ENCODE measurements around the gene OR2B2.

OR2B2 gene

DNA sequence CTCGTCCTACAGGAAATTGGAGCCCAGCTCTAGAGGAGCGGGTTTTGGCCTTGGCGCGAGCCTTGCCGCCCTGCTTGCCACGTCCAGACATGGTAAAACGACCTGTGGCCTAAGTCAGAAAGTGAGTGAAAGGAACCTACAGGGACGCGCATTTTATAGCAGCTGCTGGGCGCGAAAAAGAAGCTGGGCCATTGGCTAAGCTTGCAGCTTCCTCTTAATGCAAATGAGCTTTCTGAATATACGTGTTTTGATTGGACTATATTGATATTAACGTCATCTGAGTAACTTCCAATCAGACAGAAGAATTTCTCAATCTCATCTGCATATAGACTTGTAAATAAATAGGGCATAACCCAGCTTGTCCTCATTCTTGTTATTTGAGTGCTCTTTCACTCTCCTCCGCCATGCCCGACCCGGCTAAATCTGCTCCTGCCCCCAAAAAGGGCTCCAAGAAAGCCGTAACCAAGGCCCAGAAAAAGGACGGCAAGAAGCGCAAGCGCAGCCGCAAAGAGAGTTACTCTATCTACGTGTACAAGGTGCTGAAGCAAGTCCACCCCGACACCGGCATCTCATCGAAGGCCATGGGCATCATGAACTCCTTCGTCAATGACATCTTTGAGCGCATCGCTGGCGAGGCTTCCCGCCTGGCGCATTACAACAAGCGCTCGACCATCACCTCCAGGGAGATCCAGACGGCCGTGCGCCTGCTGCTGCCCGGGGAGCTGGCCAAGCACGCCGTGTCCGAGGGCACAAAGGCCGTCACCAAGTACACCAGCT lies 18.9 kb downstream of the OR2B2 start:
- DNase-seq: peak; percentile 98

DNA sequence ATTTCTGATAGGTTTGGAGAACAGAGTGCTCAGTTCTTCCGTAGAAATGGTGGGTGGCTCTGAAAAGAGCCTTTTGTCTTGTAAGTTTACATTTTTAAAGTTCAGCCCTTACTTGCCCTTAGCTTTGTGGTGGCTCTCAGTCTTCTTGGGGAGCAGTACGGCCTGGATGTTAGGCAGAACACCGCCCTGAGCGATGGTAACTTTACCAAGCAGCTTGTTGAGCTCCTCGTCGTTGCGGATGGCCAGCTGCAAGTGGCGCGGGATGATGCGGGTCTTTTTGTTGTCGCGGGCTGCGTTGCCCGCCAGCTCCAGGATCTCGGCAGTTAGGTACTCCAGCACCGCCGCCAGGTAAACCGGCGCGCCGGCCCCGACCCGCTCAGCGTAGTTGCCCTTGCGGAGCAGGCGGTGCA lies 19.5 kb downstream of the OR2B2 start:
- no peak for DNase-seq

DNA sequence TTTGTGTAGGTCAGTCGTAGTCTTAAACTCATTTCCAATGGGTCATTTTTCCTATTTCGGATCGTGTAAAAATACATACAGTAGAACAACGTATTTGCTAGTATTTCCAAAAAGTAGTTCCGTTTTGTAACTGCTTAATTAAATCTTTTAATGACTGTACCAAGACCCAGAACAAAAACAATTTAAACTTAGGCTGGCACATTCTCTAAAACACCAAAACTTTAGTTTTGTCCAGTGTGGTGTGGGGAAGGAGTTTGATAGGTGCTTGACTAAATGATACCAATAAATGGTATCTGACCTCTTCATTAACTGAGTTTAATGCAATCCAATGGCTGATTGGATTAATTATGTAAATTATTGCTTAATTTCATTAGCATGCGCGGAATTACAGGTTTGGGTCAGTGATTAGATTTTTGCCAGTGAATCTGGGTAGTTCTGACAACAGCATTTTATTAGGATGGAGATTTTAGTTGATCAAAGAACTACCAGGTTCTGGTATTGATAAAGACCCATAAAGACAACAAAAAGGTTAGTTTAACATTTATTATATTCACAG lies 20.8 kb downstream of the OR2B2 start:
- DNase-seq: no peak

DNA sequence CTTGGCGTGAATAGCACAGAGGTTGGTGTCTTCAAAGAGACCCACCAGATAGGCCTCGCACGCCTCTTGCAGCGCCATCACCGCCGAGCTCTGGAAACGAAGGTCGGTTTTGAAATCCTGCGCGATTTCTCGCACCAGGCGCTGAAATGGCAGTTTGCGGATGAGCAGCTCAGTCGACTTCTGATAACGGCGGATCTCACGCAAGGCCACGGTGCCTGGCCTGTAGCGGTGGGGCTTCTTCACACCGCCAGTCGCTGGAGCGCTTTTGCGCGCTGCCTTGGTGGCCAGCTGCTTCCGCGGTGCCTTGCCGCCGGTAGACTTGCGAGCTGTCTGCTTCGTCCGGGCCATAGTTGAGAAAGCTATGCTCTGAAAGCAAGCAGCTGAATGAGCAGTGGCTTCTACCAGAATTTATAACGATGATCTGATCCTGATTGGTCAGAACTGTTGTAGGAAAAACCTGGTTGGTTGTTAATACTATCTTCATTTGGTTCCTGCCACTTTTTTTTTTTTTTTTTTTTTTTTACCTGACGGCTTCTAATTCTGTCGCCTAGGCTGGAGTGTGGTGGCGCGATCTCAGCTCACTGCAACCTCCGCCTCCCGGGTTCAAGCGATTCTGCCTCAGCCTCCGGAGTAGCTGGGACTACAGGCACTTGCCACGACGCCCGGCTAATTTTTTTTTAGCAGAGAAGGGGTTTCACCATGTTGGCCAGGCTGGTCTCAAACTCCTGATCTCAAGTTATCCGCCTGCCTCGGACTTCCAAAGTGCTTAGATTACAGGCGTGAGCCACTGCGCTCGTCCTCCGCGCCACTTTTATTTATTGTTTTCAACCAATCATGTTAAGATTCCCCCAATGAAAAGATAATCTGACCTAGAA lies 21.5 kb downstream of the OR2B2 start:
- DNase-seq: peak; percentile 97

DNA sequence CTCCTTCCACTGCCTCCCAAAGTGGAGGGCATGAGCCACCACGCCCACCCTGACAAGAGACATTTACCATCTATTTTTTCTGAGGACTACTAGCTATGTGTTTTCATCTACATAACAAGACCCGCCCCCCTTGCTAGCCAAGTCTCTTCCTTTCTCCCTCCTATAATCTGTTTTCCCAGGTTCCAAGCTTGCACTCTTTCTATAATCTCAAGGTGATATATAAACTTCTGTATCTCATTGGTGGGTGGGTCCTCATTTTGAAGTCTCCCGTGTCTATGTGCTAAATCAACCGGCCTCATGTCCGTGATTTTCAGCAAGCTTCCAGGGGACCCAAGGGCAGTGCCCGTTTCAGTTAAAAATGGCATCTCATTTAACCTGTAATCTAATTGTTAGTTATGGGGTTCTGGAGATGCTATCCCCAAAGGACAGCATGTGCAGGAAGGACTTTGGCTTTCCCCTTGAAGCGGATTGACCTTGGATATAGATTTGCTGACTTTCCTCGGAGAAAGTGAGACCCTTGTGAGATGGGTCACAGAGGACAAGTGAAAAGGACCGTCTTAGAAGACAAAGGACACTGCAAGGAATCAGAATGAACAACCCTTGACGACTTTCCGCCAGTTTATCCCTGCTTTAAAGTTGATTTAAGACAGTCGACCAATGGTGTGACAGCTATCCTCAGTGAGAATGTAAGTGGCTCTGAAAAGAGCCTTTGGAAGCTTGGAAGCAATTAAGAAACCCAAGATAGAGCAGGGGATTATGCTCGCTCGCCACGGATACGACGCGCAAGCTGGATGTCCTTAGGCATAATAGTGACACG lies 22.4 kb downstream of the OR2B2 start:
- peak; percentile 56 for DNase-seq

DNA sequence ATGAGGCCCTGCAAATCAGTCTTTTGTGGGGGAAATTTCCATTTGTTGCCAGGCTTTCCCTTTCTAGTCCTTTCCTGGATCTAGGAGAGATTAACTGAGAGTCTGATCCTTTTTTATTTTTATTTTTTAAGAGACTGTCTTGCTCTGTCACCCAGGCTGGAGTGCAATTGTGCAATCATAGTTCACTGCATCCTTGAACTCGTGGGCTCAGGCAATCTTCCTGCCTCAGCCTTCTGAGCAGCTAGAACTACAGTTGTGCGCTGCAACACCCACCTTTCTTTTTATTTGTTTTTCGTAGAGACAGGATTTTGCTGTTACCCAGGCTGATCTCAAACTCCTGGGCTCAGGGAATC lies 22.9 kb downstream of the OR2B2 start:
- DNase-seq: no peak

DNA sequence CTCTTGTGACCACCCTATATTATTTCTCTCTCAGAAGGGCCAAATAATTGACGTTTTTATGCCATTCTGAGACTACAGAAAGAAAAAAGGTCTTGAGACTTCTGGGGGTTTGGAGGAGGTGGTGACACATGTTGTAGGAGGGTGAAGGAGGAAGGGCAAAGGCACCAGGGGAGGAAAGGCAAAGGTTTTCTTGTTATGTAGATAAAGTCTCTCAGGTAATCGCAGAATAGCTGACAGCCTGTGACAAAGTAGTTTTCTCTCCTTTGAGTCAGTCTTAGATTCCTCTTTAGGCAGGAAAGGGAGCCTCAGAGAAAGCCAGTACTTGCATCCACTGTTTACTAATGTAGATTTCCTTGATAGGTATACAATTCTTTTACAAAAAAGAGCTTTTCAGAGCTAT lies 23.6 kb downstream of the OR2B2 start:
- DNase-seq: no peak

DNA sequence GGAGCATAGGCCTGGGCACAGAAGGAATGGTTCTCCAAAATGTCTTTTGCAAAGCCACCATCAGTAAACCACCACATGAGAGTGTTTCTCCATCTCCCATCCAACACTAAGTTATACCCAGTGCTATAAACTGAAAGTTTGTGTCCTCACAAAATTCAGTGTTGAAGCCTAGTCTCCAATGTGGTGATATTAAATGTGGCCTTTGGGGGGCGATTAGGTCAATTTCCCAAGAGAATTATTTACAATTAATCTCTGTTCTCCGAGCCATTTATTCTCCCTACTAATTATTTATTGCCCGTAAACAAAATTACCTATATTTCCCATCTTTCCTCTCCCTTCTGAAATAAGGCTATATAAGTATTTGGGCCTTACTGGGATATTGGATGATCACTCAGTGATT lies 26.1 kb downstream of the OR2B2 start:
- DNase-seq: no peak

DNA sequence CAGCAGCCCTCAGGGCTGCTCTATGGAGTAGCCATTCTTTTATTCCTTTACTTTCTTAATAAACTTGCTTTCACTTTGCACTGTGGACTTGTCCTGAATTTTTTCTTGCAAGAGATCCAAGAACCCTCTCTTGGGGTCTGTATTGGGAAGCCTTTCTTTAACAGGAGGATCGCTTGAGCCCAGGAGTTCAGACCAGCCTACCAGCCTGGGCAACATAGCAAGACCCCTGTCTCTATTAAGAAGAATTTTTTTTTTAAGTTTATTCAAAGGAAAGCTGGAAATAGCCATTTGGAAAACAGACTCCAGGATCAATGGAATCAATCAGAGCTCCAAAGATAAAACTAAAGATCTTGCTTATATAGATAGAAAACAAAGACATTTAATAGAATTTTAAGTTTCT lies 29.1 kb downstream of the OR2B2 start:
- no peak for DNase-seq

DNA sequence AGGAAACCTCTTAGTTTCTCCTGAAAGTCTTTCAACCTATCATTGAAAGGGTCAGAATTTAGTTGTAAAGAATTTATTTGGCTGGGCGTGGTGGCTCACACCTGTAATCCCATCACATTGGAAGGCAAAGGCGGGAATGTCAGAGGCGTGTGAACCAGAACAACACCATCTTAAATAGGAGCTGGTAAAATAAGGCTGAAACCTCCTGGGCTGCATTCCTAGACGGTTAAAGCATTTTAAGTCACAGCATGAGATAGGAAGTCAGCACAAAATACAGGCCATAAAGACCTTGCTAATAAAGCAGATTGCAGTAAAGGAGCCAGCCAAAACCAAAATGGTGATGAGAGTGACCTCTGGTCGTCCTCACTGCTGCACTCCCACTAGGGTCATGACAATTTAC lies 29.6 kb downstream of the OR2B2 start:
- no peak for DNase-seq

DNA sequence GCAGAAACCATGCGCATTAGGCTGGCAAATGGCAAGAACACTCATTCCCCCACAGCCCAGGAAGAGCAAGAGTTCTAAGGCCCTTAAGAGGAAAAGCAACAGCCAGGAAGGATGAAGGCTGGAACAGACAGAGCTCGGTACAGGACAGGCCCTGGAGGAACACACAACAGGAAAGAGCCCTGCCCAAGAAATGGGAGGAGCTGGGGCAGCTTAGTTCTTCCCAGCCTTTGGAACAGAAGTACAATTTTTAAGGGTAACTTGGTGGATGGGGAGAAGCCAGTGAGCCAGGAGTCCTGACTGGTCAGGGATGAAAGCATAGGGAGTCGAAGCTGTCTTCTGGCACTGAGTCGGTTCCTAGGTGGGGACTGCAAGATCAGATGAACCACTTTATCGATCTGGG lies 32.4 kb downstream of the OR2B2 start:
- no peak for DNase-seq

DNA sequence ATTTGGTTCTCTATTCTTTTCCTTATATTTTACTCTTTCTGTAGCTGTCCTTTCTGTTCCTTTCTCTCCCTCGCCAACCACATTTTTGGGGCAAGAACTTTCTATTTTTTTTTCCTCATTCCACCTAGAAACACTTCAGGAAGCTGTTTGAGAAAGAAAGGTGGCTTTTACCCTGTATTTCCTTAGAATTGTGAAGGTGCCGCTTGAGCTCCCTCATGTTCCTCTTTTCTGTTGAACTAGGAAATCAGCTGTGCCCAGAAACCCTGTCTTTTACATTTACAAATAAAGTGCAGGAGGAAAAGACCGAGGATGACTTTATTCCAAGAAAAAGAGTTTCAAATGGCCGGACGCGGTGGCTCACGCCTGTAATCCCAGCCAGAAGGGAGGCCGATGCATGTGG lies 38.2 kb downstream of the OR2B2 start:
- no peak for DNase-seq

DNA sequence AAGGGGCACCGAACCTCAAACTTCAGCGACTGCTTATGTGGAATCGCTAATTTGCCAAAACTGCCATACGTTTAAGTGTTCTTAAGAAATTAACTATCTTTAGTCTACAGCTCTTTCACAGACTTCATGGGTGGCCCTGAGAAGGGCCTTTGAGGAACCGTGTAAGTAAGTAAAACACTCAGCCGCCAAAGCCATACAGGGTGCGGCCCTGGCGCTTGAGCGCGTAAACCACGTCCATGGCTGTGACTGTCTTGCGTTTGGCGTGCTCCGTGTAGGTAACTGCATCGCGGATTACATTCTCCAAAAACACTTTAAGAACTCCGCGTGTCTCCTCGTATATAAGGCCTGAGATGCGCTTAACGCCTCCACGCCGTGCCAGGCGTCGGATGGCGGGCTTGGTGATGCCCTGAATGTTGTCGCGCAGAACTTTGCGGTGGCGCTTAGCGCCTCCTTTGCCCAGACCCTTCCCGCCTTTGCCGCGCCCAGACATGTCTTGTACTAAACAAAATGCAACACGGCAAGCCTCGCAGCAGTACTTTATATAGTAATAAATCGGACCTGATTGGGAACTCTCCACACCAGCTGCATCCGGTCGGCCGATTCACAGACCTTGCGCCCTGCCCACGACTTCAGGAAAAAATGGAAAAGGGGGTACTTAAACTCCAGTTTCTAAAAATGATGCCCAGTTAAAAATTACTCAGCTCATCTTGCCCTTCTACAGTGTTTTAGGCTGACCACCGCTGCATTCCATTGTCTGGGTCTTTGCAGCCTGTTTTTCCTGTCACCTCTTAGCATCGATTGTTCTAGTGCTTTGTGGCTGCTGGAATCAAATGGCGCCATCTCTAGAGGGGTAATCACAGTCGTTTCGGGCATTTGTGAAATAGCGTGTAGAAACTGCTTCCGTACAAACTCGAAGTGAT lies 38.9 kb downstream of the OR2B2 start:
- DNase-seq: peak; percentile 95

DNA sequence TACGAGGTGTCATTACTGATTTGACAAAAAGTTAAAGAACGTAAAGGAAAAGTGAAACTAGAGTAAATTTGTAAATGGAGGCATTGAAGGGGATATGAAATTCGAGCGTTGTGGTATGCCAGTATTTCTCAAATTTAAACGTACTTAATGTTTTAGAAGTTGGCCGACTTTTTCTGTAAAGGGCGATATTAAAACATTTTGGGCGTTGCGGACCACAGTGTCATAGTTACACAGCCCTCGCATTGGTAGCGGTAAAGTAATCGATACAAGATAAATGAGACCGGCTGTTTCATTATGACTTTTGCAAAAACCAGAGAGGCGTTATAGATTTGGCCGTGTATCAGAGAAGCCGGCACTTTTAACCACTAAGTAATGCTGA lies 39.6 kb downstream of the OR2B2 start:
- DNase-seq: no peak

DNA sequence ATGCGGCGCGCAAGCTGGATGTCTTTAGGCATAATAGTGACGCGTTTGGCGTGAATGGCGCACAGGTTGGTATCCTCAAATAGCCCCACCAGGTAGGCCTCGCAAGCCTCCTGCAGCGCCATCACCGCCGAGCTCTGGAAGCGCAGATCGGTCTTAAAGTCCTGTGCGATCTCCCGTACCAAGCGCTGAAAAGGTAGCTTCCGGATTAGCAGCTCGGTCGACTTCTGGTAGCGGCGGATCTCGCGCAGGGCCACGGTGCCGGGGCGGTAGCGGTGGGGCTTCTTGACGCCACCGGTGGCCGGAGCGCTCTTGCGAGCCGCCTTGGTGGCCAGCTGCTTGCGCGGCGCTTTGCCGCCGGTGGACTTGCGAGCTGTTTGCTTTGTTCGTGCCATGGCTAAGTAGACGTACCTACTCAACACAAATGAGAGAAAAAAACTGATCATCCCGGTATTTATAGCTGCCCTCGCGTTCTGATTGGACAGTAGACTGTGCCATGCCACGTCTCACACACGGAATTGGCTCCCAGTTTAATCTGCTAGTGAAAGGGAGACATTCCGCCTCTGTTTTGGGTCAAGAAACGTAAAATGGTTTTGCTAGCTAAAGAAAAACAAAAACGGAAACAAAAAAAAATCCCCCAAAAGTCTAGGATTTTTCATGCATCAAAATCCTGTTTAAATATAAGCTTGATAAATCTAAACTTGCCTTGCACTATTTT lies 40.1 kb downstream of the OR2B2 start:
- DNase-seq: peak; percentile 98

DNA sequence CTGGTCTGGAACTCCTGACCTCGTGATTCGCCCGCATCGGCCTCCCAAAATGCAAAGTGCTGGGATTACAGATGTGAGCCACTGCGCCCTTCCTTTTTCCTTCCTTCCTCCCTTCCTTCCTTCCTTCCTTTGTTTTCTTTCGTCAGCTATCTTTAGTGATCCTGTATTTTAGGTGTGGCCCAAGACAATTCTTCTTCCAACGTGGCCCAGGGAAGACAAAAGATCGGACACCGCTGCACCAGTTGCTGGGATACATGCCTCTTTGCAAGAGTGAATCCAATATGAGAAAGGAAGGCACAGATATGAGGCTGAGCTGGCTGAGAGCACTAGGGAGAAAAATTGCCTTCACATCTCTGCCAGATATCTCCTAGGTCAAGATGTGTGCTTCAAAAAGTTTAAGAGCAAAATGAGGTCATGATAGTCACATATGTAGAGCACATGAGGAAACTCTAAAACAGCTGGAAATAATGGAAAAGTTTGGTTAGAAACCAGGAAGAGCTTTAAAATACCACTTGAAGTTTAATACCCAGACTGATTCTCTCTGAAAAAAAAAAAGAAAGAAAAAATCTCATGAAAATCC lies 41.8 kb downstream of the OR2B2 start:
- DNase-seq: no peak

DNA sequence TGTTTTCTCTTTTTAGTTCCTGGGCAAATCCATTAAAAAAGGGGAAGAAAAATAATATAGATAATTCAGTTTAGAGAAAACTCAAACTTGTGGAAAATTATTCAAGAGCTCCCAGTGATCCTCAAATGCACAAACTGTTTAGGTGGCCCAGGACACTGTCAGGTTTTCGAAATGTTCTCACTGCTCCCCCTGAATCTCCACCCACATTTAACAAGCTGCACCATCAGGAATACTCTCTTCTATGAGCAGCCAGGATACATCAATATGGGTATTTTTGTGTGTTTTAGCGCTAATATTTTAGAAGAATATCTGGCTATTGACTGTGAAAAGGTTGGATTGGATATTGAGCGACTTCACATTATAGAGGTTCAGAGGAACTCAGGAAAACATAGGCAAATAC lies 43.9 kb downstream of the OR2B2 start:
- DNase-seq: no peak

DNA sequence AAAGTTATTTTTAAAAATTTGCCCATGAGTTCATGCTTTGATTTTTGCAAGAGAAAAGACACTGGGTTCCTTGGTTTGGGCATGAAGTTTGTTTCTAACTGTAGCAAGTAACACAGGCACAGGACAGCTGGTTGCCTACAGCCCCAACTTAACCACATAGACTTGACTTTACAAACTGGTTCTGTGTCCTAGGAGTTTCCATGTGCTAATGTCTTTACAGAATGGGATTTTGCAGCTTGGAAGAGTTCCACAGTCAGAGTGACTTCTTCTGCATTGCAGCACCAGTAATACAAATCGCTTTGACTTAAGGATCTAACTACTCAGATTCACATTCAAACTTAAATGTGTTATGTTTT lies 44.3 kb downstream of the OR2B2 start:
- peak; percentile 53 for DNase-seq

DNA sequence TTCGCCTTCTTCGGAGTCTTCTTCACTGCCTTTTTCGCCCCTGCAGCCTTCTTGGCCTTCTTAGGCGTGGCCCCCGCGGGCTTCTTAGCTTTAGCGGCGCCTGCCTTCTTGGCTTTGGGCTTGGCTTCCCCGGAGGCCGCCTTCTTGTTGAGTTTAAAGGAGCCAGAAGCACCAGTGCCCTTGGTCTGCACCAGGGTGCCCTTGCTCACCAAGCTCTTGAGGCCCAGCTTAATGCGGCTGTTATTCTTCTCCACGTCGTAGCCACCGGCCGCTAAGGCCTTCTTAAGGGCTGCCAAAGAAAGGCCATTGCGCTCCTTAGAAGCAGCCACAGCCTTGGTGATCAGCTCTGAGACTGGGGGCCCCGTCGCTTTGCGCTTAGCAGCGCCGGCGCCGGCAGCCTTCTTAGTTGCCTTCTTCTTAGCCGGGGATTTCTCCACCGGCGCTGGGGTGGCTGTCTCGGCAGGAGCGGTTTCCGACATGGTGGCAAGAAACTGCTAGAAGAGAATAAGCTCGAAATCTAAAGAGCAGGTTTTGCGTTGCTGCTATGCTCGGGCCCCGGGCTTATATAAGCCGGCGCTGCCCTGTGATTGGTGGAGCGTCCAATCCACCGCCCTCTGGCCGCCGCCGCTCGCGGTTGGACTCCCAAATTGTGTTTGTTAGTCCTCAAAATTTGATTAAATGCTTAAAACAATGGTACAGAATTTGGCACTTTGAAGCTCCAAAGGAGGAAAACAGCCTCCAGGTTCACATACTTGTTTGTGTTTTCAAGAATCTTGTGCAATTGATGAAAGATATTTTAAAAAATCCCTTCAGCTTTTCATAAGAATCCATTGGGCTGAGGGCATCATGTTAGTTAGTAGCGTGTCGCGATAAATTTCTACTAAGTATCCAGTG lies 44.9 kb downstream of the OR2B2 start:
- peak; percentile 93 for DNase-seq
